Mammary epithelial cell (primary cell): ENCODE data around the gene GFM1.

Experiments
- EZH2 ChIP-seq: IDR thresholded peaks from 2 replicates; pipeline ENCODE4 v1.6.1; 2012; ENCODE audit warnings: low read length, inconsistent platforms, borderline replicate concordance
- TF ChIP-seq, protein P1 (sequence below), 2 donors: IDR thresholded peaks in 1 of 2; conservative IDR thresholded peaks in 1 of 2; 2 replicates each; pipeline ENCODE4 v1.5.1; 2011 to 2012; ENCODE audit warnings: inconsistent platforms in 2 of 2, low read length in 2 of 2, mild to moderate bottlenecking in 2 of 2, control low read depth in 1 of 2, low read depth in 1 of 2; ENCODE audit not compliant: insufficient read depth in 1 of 2; ENCODE audit errors: extremely low read depth in 1 of 2

DNA sequence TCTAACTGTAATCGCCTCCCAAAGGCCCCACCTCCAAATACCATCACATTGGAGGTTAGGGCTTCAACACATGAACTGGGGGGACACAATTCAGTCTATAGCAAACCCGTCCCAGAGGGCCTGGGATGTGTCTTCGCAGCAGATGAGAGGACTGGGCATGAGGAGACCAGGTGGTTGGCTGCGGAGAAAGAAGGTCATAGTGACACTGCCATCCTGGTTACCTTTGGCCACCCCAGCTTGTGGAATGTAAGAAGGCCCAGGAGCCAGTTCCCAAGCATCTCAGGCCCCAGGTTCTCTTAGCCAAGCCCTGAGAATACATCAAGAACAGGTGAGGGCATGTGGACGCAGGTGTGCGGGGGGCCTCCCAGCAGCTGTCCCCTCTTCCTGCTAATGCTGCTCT lies 94.3 kb downstream of the GFM1 start:
- TF ChIP-seq, protein P1, sequence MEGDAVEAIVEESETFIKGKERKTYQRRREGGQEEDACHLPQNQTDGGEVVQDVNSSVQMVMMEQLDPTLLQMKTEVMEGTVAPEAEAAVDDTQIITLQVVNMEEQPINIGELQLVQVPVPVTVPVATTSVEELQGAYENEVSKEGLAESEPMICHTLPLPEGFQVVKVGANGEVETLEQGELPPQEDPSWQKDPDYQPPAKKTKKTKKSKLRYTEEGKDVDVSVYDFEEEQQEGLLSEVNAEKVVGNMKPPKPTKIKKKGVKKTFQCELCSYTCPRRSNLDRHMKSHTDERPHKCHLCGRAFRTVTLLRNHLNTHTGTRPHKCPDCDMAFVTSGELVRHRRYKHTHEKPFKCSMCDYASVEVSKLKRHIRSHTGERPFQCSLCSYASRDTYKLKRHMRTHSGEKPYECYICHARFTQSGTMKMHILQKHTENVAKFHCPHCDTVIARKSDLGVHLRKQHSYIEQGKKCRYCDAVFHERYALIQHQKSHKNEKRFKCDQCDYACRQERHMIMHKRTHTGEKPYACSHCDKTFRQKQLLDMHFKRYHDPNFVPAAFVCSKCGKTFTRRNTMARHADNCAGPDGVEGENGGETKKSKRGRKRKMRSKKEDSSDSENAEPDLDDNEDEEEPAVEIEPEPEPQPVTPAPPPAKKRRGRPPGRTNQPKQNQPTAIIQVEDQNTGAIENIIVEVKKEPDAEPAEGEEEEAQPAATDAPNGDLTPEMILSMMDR (conservative IDR thresholded peaks at IDR 0.05 in 1 of 2, IDR thresholded peaks at IDR 0.05 in 1 of 2; ENCODE audit: extremely low read depth in 1 of 2, insufficient read depth in 1 of 2, low read depth in 1 of 2, low read length in 2 of 2) = no peak
- no peak for TF ChIP-seq EZH2
